Measurements from ENCODE around the gene AMIGO3. TPM values are rescaled to one million over a fixed set of nuclear protein-coding genes. Genes with fewer than 3 reads are reported as not detected.
A peak's percentile ranks its signal among the peaks of the same experiment; 100 is the strongest.

The AMIGO3 gene
- total RNA-seq, 1 experiment from 2014 or later: 0.32 TPM

GRCh38 chr3:49668861-49669260 lies 50.6 kb downstream of the AMIGO3 start:
- Histone ChIP-seq H3K4me1 (ENCODE audit: control insufficient read depth in 1 of 2, insufficient read depth in 2 of 2, low read length in 2 of 2) (peaks cover 6 to 42% of the 10 kb centered on the region in 2 experiments; a peak in 3 of 4 replicates), H3K9me3 (ENCODE audit: control insufficient read depth in 1 of 2, insufficient read depth in 1 of 2, low read depth in 1 of 2, low read length in 2 of 2) (no peaks in the 10 kb centered on the region), H3K4me2 (ENCODE audit: low read length) (peak overlapping the region; percentile 34), H3K27ac (ENCODE audit: low read depth, low read length) (no peak overlapping the region), H3K36me3 (ENCODE audit: control insufficient read depth in 1 of 2, insufficient read depth in 2 of 2, low read length in 2 of 2) (no peaks in the 10 kb centered on the region), H3K79me2 (ENCODE audit: insufficient read depth, low read length) (no peaks in the 10 kb centered on the region; the same call in 1 of the 2 replicates), H3K9me2 (ENCODE audit: insufficient read depth) (no peaks in the 10 kb centered on the region), H4K20me1 (ENCODE audit: insufficient read depth) (no peaks in the 10 kb centered on the region), H3K4me3 (replicated peaks in 1 of 2; ENCODE audit: low read depth in 1 of 2, low read length in 2 of 2) (no peak overlapping the region), H2AFZ (ENCODE audit: low read depth, low read length, poor library complexity, severe bottlenecking) (no peak overlapping the region), H3K27me3 (ENCODE audit: insufficient read depth, low read length) (no peaks in the 10 kb centered on the region), H3K9ac (ENCODE audit: low read length) (no peak overlapping the region)
- no peak for TF ChIP-seq EZH2phosphoT487 (IDR thresholded peaks at IDR 0.05; ENCODE audit: borderline replicate concordance)
- TF ChIP-seq MAX (IDR thresholded peaks at IDR 0.05): no peak
- TF ChIP-seq CEBPB (IDR thresholded peaks at IDR 0.05; ENCODE audit: low read depth): no peak
- no peak for TF ChIP-seq EZH2 (IDR thresholded peaks at IDR 0.05)
- no peak for TF ChIP-seq ELF1 (IDR thresholded peaks at IDR 0.05; ENCODE audit: borderline replicate concordance, low read depth)
- TF ChIP-seq RAD21 (IDR thresholded peaks at IDR 0.05; ENCODE audit: low read depth): no peak
- no peak for TF ChIP-seq FOSL1 (IDR thresholded peaks at IDR 0.05; ENCODE audit: low read depth)
- ChIA-PET RAD21 (ENCODE audit: low non-redundant PET in 1 of 2, low total read pairs in 2 of 2, uncharacterized antibody in 2 of 2, unreplicated experiment in 2 of 2) (interaction anchor here (1.1 to 2.1 kb wide), 2 partner anchors 128 to 129 kb away, joined by 3 to 7 read pairs; no protein-coding TSS in a partner anchor), POLR2A (interaction anchor here (1.5 kb wide), 1 partner anchor 129 kb away, joined by 5 read pairs; no protein-coding TSS in a partner anchor), CTCF (interaction anchor here (2.1 kb wide), 1 partner anchor 129 kb away, joined by 18 read pairs; no protein-coding TSS in a partner anchor)
- no peak for ATAC-seq
- intact Hi-C loops (cut with micrococcal nuclease): no loop called here
- DNase-seq (ENCODE audit: low read depth, low spot score): no peak
- no TSS peak for BruUV-seq (replicated peaks)

- H3K9me2 ChIP-seq (ENCODE audit: insufficient read depth): no peaks in the 10 kb centered on the region
- H3K4me1 ChIP-seq (ENCODE audit: control insufficient read depth in 1 of 2, insufficient read depth in 2 of 2, low read length in 2 of 2): peaks cover 6 to 39% of the 10 kb centered on the region in 2 experiments; a peak in 3 of 4 replicates
- H3K4me3 ChIP-seq (replicated peaks in 1 of 2; ENCODE audit: low read depth in 1 of 2, low read length in 2 of 2): no peak overlapping the region
- ChIA-PET CTCF (interaction anchor here (2.1 kb wide), 1 partner anchor 129 kb away, joined by 18 read pairs; no protein-coding TSS in a partner anchor), POLR2A (interaction anchor here (1.5 kb wide), 1 partner anchor 128 kb away, joined by 5 read pairs; no protein-coding TSS in a partner anchor), RAD21 (ENCODE audit: low non-redundant PET in 1 of 2, low total read pairs in 2 of 2, uncharacterized antibody in 2 of 2, unreplicated experiment in 2 of 2) (interaction anchor here in 1 of 2 experiments (2.1 kb wide), 1 partner anchor 129 kb away, joined by 7 read pairs; no protein-coding TSS in a partner anchor)
- intact Hi-C loops (cut with micrococcal nuclease): no loop called here
- DNase-seq (ENCODE audit: low read depth, low spot score) (no peak), ATAC-seq (no peak)
- H3K36me3 ChIP-seq (ENCODE audit: control insufficient read depth in 1 of 2, insufficient read depth in 2 of 2, low read length in 2 of 2): no peaks in the 10 kb centered on the region
- H2AFZ ChIP-seq (ENCODE audit: low read depth, low read length, poor library complexity, severe bottlenecking): no peak overlapping the region
- H3K27ac ChIP-seq (ENCODE audit: low read depth, low read length): no peak overlapping the region
- TF ChIP-seq SRF (IDR thresholded peaks at IDR 0.05; ENCODE audit: low read depth) (no peak), CTCF (IDR thresholded peaks at IDR 0.05 in 2 of 3, conservative IDR thresholded peaks at IDR 0.05 in 1 of 3; ENCODE audit: borderline replicate concordance in 1 of 3, insufficient read depth in 1 of 3, low read depth in 2 of 3, low read length in 2 of 3) (no peak), EZH2 (IDR thresholded peaks at IDR 0.05) (no peak), SIN3A (IDR thresholded peaks at IDR 0.05; ENCODE audit: low read depth) (no peak), EGR1 (IDR thresholded peaks at IDR 0.05; ENCODE audit: low read depth) (no peak), ZNF274 (IDR thresholded peaks at IDR 0.05; ENCODE audit: low read depth, low read length) (no peak), MAX (IDR thresholded peaks at IDR 0.05) (no peak), SP1 (IDR thresholded peaks at IDR 0.05; ENCODE audit: low read depth) (no peak)
- TF ChIP-seq, protein P1, sequence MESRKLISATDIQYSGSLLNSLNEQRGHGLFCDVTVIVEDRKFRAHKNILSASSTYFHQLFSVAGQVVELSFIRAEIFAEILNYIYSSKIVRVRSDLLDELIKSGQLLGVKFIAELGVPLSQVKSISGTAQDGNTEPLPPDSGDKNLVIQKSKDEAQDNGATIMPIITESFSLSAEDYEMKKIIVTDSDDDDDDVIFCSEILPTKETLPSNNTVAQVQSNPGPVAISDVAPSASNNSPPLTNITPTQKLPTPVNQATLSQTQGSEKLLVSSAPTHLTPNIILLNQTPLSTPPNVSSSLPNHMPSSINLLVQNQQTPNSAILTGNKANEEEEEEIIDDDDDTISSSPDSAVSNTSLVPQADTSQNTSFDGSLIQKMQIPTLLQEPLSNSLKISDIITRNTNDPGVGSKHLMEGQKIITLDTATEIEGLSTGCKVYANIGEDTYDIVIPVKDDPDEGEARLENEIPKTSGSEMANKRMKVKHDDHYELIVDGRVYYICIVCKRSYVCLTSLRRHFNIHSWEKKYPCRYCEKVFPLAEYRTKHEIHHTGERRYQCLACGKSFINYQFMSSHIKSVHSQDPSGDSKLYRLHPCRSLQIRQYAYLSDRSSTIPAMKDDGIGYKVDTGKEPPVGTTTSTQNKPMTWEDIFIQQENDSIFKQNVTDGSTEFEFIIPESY (IDR thresholded peaks at IDR 0.05; ENCODE audit: extremely low read depth, insufficient replicate concordance, low read length): no peak
- no peaks in the 10 kb centered on the region; the same call in 1 of the 2 replicates for H3K79me2 ChIP-seq (ENCODE audit: insufficient read depth, low read length)
- H3K27me3 ChIP-seq (ENCODE audit: insufficient read depth, low read length): no peaks in the 10 kb centered on the region
- H4K20me1 ChIP-seq (ENCODE audit: insufficient read depth): no peaks in the 10 kb centered on the region
- no TSS peak for BruUV-seq (replicated peaks)
- H3K9me3 ChIP-seq (ENCODE audit: control insufficient read depth in 1 of 2, insufficient read depth in 1 of 2, low read depth in 1 of 2, low read length in 2 of 2): no peaks in the 10 kb centered on the region
- no peak overlapping the region for H3K9ac ChIP-seq (ENCODE audit: low read length)
- peak overlapping the region; percentile 34; the same call in 1 of the 2 replicates for H3K4me2 ChIP-seq (ENCODE audit: low read length)
These were observed 51.1 kb downstream of the AMIGO3 start for GRCh38 chr3:49668414-49668797.

Measured in HCT116 (cell line).